Heart left ventricle (tissue), 16 donors: ENCODE measurements around the gene PRKAR1B. TPM values are rescaled to one million over a fixed set of nuclear protein-coding genes. Genes with fewer than 3 reads are reported as not detected.

ENCODE experiments used
- ATAC-seq, 4 donors: fragments of 200-7000 bp; cut with Tn5 transposase; one replicate each; pipeline ENCODE4 v1.9.1; 2020 to 2022; ENCODE audit warnings: moderate library complexity in 4 of 4, mild to moderate bottlenecking in 3 of 4, moderate number of reproducible peaks in 1 of 4
- DNase-seq, 5 donors: peaks; one replicate each; pipeline ENCODE4 v3.0.0-alpha.2; 2020
- H3K27ac ChIP-seq, 12 donors: fragments of 200-600 bp; sonication (generic) in 4 of 12; one replicate each; pipeline versions ENCODE4 v1.5.0 to v1.8.0; 2016 to 2022; ENCODE audit warnings: mild to moderate bottlenecking in 2 of 12
- H3K27me3 ChIP-seq, 9 donors: fragments of 200-600 bp; sonication (generic) in 2 of 9; one replicate each; pipeline versions ENCODE4 v1.5.1 to v1.8.0; 2016 to 2022; ENCODE audit warnings: mild to moderate bottlenecking in 3 of 9
- H3K36me3 ChIP-seq, 9 donors: fragments of 200-600 bp; sonication (generic) in 2 of 9; one replicate each; pipeline versions ENCODE4 v1.5.0 to v1.8.0; 2018 to 2022; ENCODE audit warnings: mild to moderate bottlenecking in 2 of 9
- H3K4me1 ChIP-seq, 12 donors: fragments of 200-600 bp; sonication (generic) in 4 of 12; one replicate each; pipeline versions ENCODE4 v1.5.0 to v1.8.0; 2016 to 2022; ENCODE audit warnings: mild to moderate bottlenecking in 3 of 12
- H3K4me3 ChIP-seq, 12 donors: fragments of 200-600 bp; sonication (generic) in 4 of 12; one replicate each; pipeline versions ENCODE4 v1.5.0 to v1.8.0; 2017 to 2022; ENCODE audit warnings: mild to moderate bottlenecking in 9 of 12, moderate library complexity in 4 of 12
- H3K9me3 ChIP-seq, 12 donors: fragments of 200-600 bp; sonication (generic) in 4 of 12; one replicate each; pipeline versions ENCODE4 v1.5.0 to v1.8.0; 2016 to 2022; ENCODE audit warnings: mild to moderate bottlenecking in 1 of 12
- CTCF ChIP-seq, 12 donors: fragments of 200-600 bp; sonication (generic) in 4 of 12; IDR thresholded peaks; one replicate each; pipeline versions ENCODE4 v1.5.0 to v1.8.0; 2018 to 2022; ENCODE audit warnings: antibody characterized with exemption in 12 of 12, mild to moderate bottlenecking in 5 of 12
- POLR2A ChIP-seq, 2 donors: fragments of 450-650 bp; IDR thresholded peaks; one replicate each; pipeline ENCODE4 v1.6.1; 2017; ENCODE audit warnings: antibody characterized with exemption in 2 of 2, mild to moderate bottlenecking in 2 of 2, moderate library complexity in 2 of 2
- WGBS, 4 donors: extraction: QIAGEN DNeasy Blood & Tissue Kit in 2 of 4; methylation state at CpG; one replicate each; pipeline versions ENCODE4 v1.1.5 to v1.1.7; 2013 to 2018; 5-methylcytosine and 5-hydroxymethylcytosine counted together
- intact Hi-C, 10 donors: fragments of 100-400 bp; cut with DNase I; formaldehyde crosslinking; loops; one replicate each; pipeline versions ENCODE4 v1.11.1 to v1.14.2; 2022
- polyA plus RNA-seq, 2 donors: library from polyadenylated mRNA; stranded (reverse); fragments of 200-250 nt; gene quantifications; one replicate each; pipeline ENCODE4 v1.2.3, GENCODE V29; 2013
- total RNA-seq, 9 donors: library from RNA; depleted of rRNA in 2 of 9; stranded (reverse); fragments of >200 nt in 2 of 9; fragmentation: NEBNext Ultra II Directional in 3 of 9; extraction: Animal tissue kit (Norgen Biotek cat#: 25700) in 3 of 9; gene quantifications; one replicate each; pipeline versions ENCODE4 v1.1.0 to v1.2.4, GENCODE V29; 2016 to 2023
- donor health status: ischemic (EF 13 %, LVEDD 7.1; RV severe dilation, severe dysfunction).
- donor health status: healthy with polysubstance abuse.
- donor health status: DM: no; HTN: yes; CAD: no.
- donor health status: DM: no; HTN: no; CAD: no.
- donor health status: ischemic (EF 25% LVEDD 6.9; RV normal size, moderate dysfunction).
- donor health status: ischemic (EF 25% LVEDD 5.7; RV mildly dilated, moderate dysfunction).
- donor health status: healthy.
- donor health status: DM: yes; HTN: yes; CAD: no.
- donor health status: ischemic (EF 35%, LVEDD 5.7; RV mildly dilated, moderate dysfunction).
- donor health status: nonischemic (EF 11% LVEDD 7.7; RV severe dilation, severe dysfunction).
- donor health status: DM: yes; HTN: yes; CAD: no.
- donor health status: PGD.
- donor health status: ischemic (EF 29% LVEDD 5.4; RV normal size, mild dysfunction).
- donor health status: nonischemic (EF 23%, LVEDD 6.1; RV moderate dilation, normal function).

Gene PRKAR1B
- total and polyA plus RNA-seq, 11 donors = 4.1 to 22.2 (median 17.9) TPM

DNA sequence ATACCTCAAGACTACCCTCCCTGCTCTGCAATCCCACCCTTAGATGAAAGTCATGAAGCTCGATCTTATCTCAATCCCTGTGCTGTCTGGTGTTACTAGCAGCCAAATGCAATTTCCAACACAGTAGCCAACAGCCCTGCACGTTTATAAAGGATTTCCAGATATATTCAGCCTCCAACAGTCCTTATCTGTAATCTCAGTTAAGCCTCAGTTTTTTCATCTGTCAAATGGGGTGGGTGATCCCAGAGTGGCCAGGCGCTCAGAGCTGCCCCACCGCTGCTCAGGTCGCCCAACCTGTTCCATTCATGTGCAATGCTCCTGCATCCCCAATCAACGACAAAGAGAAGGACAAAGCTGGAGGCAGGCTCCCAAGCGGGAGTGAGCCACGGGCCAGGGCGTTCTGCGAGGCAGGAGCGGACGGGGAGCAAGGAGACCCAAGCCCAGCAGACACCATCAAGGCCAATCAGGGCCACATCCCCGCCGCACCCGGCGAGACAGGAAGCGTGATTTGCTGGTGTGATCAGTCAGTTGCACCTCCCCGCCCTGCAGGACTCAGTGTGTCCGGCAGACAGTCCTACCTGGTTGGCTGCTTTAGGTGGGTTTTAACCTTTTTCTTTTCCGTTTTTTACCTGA, 227.1 kb downstream of the PRKAR1B start:
- H3K4me1 ChIP-seq = peaks cover 0 to 28% (median 17%) of the 10 kb centered on the region in 12 donors
- H3K9me3 ChIP-seq = no peaks in the 10 kb centered on the region
- 94 to 96% (median 94%) methylated on average over 20 of the region's 20 CpGs for WGBS, 4 donors
- no peak for ATAC-seq
- no peak overlapping the region for H3K4me3 ChIP-seq
- H3K36me3 ChIP-seq = peaks cover 0 to 62% (median 39%) of the 10 kb centered on the region in 9 donors
- intact Hi-C loops = loop anchor here in 1 of 10 donors (5.0 kb wide), 1 partner anchor 168 kb away; no protein-coding TSS in a partner anchor
- DNase-seq = peak in 3 of 5 donors; percentile 17 to 28 (median 18)
- TF ChIP-seq CTCF (IDR thresholded peaks at IDR 0.05) (no peak), POLR2A (IDR thresholded peaks at IDR 0.05) (no peak)
- H3K27me3 ChIP-seq = no peaks in the 10 kb centered on the region
- H3K27ac ChIP-seq = no peak overlapping the region

Other genes with a start within 250 kb of the PRKAR1B start
- 10 to 100 TPM; 19.4 to 50.9 (median 23.3) TPM for gene PDGFA, start 207.4 kb downstream of the PRKAR1B start, total RNA-seq
- gene PDGFA, start 207.4 kb downstream of the PRKAR1B start, polyA plus RNA-seq = 10 to 100 TPM; 11.8 to 17.9 TPM
- gene DNAAF5, start 582 bp downstream of the PRKAR1B start, total RNA-seq = 10 to 100 TPM; 13.9 to 45.8 (median 23.7) TPM
- gene DNAAF5, start 582 bp downstream of the PRKAR1B start, polyA plus RNA-seq = 10 to 100 TPM in 1 of 2 donors, 1 to 10 TPM in 1; 7.2 to 15.3 TPM
- 100 to 1,000 TPM; 117 to 203 (median 157) TPM for gene SUN1, start 105.2 kb upstream of the PRKAR1B start, total RNA-seq
- 100 to 1,000 TPM; 111 to 148 TPM for gene SUN1, start 105.2 kb upstream of the PRKAR1B start, polyA plus RNA-seq
- gene GET4, start 149.3 kb upstream of the PRKAR1B start, total RNA-seq = 10 to 100 TPM; 14.6 to 27.3 (median 18.6) TPM
- gene GET4, start 149.3 kb upstream of the PRKAR1B start, polyA plus RNA-seq = 10 to 100 TPM; 19.7 to 34.1 TPM
- gene ADAP1, start 227.4 kb upstream of the PRKAR1B start, total RNA-seq = 10 to 100 TPM in 6 of 9 donors, 1 to 10 TPM in 3; 7.0 to 16.5 (median 12.0) TPM
- gene ADAP1, start 227.4 kb upstream of the PRKAR1B start, polyA plus RNA-seq = 10 to 100 TPM in 1 of 2 donors, 1 to 10 TPM in 1; 3.1 to 14.0 TPM
- gene COX19, start 248.3 kb upstream of the PRKAR1B start, total RNA-seq = 1 to 10 TPM; 3.1 to 7.8 (median 6.5) TPM
- gene COX19, start 248.3 kb upstream of the PRKAR1B start, polyA plus RNA-seq = 1 to 10 TPM; 5.7 to 6.6 TPM